Measurements from ENCODE around the gene COL18A1. TPM values are rescaled to one million over a fixed set of nuclear protein-coding genes. Genes with fewer than 3 reads are reported as not detected.
A peak's percentile ranks its signal among the peaks of the same experiment; 100 is the strongest.
"Not testable (repeated sequence)": the region's sequence is repeated elsewhere in the genome, so short reads cannot be mapped to it uniquely, and the experiment has no call there.

The COL18A1 gene
- total RNA-seq, 4 donors from 2014 or later = 18.6 to 85.0 (median 33.0) TPM

- Histone ChIP-seq H3K4me3 (no peak overlapping the region), H3K9me3 (no peaks in the 10 kb centered on the region), H3K4me1 (peaks cover 0 to 12% (median 3%) of the 10 kb centered on the region in 4 donors), H3K27me3 (peaks cover 0 to 4% of the 10 kb centered on the region in 2 donors), H3K27ac (no peak overlapping the region), H3K36me3 (no peaks in the 10 kb centered on the region)
- DNase-seq = peak in 1 of 3 donors; percentile 46
- TF ChIP-seq CTCF (IDR thresholded peaks at IDR 0.05) = no peak
- no peak for TF ChIP-seq POLR2A (IDR thresholded peaks at IDR 0.05)
These were observed 152.7 kb downstream of the COL18A1 start for GRCh38 chr21:45557616-45558043.

GRCh38 chr21:45558044-45558721 is 153.2 kb downstream of the COL18A1 start:
- TF ChIP-seq POLR2A (IDR thresholded peaks at IDR 0.05) (no peak), CTCF (IDR thresholded peaks at IDR 0.05) (no peak)
- Histone ChIP-seq H3K27me3 (peaks cover 0 to 4% of the 10 kb centered on the region in 2 donors), H3K27ac (no peak overlapping the region), H3K9me3 (no peaks in the 10 kb centered on the region), H3K36me3 (no peaks in the 10 kb centered on the region), H3K4me3 (no peak overlapping the region), H3K4me1 (peaks cover 0 to 7% (median 3%) of the 10 kb centered on the region in 4 donors)
- DNase-seq = peak in 2 of 3 donors; percentile 32 to 47

GRCh38 chr21:45559216-45560105 is 154.5 kb downstream of the COL18A1 start:
- TF ChIP-seq POLR2A (IDR thresholded peaks at IDR 0.05) (no peak), CTCF (IDR thresholded peaks at IDR 0.05) (no peak)
- Histone ChIP-seq H3K4me3 (no peak overlapping the region), H3K27ac (no peak overlapping the region), H3K36me3 (no peaks in the 10 kb centered on the region), H3K27me3 (peaks cover 0 to 4% of the 10 kb centered on the region in 2 donors), H3K4me1 (peaks cover 0 to 7% (median 3%) of the 10 kb centered on the region in 4 donors), H3K9me3 (no peaks in the 10 kb centered on the region)
- DNase-seq = peak in 2 of 3 donors; percentile 22 to 28

GRCh38 chr21:45560106-45561021 is 155.4 kb downstream of the COL18A1 start:
- peak overlapping the region in 1 of 4 donors; percentile 25 for H3K27ac ChIP-seq
- peaks cover 0 to 3% of the 10 kb centered on the region in 2 donors for H3K27me3 ChIP-seq

GRCh38 chr21:45561241-45561640 is 156.3 kb downstream of the COL18A1 start:
- DNase-seq = peak in 1 of 3 donors; percentile 42
- H3K9me3 ChIP-seq, H3K36me3 ChIP-seq, H3K27me3 ChIP-seq, H3K27ac ChIP-seq, H3K4me1 ChIP-seq, H3K4me3 ChIP-seq: not testable (repeated sequence)

More at GRCh38 chr21:45560106-45561021, 155.4 kb downstream of the COL18A1 start:
- no peaks in the 10 kb centered on the region for H3K9me3 ChIP-seq
- peak in 2 of 3 donors; percentile 38 to 42 for DNase-seq
- TF ChIP-seq POLR2A (IDR thresholded peaks at IDR 0.05) = no peak
- no peak for TF ChIP-seq CTCF (IDR thresholded peaks at IDR 0.05)
- H3K36me3 ChIP-seq = no peaks in the 10 kb centered on the region
- peaks cover 0 to 6% (median 2%) of the 10 kb centered on the region in 4 donors for H3K4me1 ChIP-seq
- H3K4me3 ChIP-seq = no peak overlapping the region
